GM15510 (cell line): ENCODE data around the gene PPA1.

Experiments used
- POLR2A ChIP-seq: IDR thresholded peaks from 3 replicates; pipeline ENCODE4 v1.6.1; 2011; ENCODE audit warnings: borderline replicate concordance; ENCODE audit not compliant: insufficient read length; ENCODE audit errors: extremely low read depth

Gene PPA1

GRCh38 chr10:70258216-70258615, 25.0 kb upstream of the PPA1 start:
- no peak for TF ChIP-seq POLR2A

- no peak for TF ChIP-seq POLR2A
Observed at GRCh38 chr10:70256463-70256862, 23.2 kb upstream of the PPA1 start.

- TF ChIP-seq POLR2A: no peak
Observed at GRCh38 chr10:70255329-70256299, 22.4 kb upstream of the PPA1 start.

GRCh38 chr10:70254778-70255328, 21.6 kb upstream of the PPA1 start:
- no peak for TF ChIP-seq POLR2A

GRCh38 chr10:70253878-70254765, 20.9 kb upstream of the PPA1 start:
- no peak for TF ChIP-seq POLR2A

- TF ChIP-seq POLR2A: no peak
Observed at GRCh38 chr10:70250961-70251680, 17.9 kb upstream of the PPA1 start.

- no peak for TF ChIP-seq POLR2A
Observed at GRCh38 chr10:70247360-70247759, 14.1 kb upstream of the PPA1 start.

- TF ChIP-seq POLR2A: no peak
Observed at GRCh38 chr10:70241081-70241480, 7.9 kb upstream of the PPA1 start.

- no peak for TF ChIP-seq POLR2A
Observed at GRCh38 chr10:70234668-70235447, 1.6 kb upstream of the PPA1 start.

GRCh38 chr10:70233939-70234300, 691 bp upstream of the PPA1 start:
- no peak for TF ChIP-seq POLR2A

- TF ChIP-seq POLR2A: no peak
Observed at GRCh38 chr10:70232859-70233108, 445 bp downstream of the PPA1 start.

- TF ChIP-seq POLR2A: no peak
Observed at GRCh38 chr10:70232155-70232858, 922 bp downstream of the PPA1 start.

GRCh38 chr10:70228491-70228890, 4.7 kb downstream of the PPA1 start:
- TF ChIP-seq POLR2A: no peak
